NK-92 treated with Interleukin-12 subunit alpha and Interleukin-12 subunit beta, amount 100 ng/mL, for 24 hours (cell line): ENCODE data around the gene TRERF1.
"Not testable (repeated sequence)": the region's sequence is repeated elsewhere in the genome, so short reads cannot be mapped to it uniquely, and the experiment has no call there.

Experiments
- DNase-seq: peaks from one replicate; lab custom pipeline; 2025; lab: John Stamatoyannopoulos, UW

TRERF1 gene

DNA sequence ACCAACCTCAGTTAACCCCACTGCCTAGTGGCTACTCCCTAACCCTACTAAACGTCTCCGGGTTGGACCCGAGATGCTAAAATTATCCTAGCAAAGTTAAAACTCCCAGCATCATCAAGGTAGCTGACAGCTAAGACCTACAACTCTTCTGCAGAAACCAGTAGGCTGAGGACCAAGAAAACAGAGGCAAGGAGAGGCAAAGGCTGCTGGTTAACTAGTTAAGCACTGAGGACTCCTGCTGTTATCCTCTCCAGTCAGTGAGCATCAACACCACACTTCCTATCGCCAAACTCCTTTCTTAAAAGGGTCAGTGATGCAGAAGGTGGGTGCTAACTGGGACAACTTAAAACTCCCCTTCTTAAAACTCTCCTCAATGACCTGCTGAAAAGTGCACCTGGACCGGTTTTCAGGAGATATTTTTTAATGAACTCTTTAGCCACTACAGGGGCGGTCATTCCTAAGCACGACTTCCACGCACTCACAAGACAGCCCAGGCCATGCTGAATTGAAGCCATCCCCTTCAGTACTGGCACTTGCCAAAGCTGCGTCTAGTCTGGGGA is 1.7 kb downstream of the TRERF1 start:
- DNase-seq: no peak

DNA sequence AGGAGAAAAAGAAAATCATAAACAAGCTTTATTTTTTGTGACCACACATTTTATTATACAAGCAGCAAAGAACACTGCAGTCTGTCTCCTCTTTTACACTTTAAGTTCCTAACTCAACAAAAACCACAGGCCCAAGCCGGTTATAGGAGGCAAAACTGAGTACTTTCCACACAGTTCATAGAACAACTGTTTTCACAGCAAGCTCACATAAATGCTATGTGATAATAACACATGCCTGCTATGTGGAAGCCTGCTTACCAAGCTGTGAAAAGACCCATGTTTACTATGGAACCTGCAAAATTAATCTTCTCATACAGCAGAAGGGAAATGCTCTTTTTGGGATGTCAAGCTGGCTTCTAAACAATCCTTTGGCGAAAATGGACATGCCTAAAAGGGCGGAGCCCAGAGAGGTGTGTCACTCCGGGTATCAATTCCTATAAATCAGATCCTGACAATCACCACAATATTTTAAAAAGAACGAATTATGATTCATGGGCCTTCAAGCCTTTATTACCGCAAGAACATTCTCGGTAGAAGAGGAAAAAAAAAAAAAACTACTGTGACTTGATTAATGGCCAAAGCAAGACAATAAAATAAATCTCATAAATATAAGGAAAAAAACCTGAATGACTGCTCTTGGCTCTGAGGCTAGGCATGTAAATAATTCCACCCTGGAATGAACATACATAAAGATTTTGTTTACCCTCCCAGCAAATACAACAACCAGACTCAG is 2.6 kb downstream of the TRERF1 start:
- no peak for DNase-seq

- DNase-seq: no peak
Observed at GRCh38 chr6:42448391-42448790, 3.3 kb downstream of the TRERF1 start.

GRCh38 chr6:42446996-42447395 is 4.7 kb downstream of the TRERF1 start:
- DNase-seq: no peak

- DNase-seq: no peak
Observed at GRCh38 chr6:42446370-42446769, 5.4 kb downstream of the TRERF1 start.

DNA sequence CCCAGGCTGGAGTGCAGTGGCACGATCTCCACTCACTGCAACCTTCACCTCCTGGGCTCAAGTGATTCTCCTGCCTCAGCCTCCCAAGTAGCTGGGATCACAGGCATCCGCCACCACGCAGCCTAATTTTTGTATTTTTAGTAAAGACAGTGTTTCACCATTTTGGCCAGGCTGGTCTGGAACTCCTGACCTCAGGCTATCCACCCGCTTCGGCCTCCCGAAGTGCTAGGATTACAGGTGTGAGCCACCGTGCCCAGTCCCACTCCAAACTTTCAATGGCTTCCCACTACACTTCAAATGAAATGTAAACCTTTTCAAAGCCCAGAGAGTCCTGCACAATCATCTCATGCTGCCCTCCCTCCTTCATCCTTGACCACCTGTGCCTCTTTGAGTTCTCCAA is 5.8 kb downstream of the TRERF1 start:
- DNase-seq: not testable (repeated sequence)

DNA sequence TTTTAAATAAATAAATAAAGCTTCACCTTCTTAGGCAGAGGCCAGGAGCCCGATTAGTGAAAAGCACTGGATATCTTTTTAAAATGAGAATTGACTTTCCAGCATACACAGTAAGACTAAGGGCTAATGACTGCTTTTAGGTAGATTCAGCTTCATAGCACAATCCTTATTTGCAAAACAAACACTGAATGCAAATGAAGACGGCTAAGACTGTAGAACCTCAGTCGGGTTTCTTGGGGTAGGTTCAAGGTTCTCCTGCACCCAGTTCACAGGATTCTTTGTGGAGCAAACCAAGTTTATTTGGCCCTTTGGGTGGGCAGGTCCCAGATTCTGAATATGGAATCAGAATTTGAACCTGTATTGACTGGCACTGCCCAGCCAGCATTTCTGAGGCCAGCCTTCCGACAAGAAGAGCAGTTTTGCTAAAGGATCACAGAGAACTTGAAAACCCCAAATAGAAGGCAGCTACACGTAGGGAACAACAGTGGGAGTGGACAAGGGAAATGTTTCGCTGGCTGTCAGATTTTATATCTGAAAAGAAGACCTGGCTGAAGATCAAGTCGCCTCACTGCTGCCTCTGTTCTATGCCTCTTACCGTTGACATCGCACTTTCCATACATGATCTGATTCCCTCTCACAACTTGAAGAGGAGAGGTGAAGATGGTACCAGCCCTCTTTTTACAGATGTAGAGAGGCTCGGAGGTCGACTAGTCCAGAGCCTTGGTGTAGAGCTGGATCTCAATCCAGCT is 8.2 kb downstream of the TRERF1 start:
- no peak for DNase-seq

GRCh38 chr6:42441697-42442081 is 10.0 kb downstream of the TRERF1 start:
- DNase-seq: no peak

- no peak for DNase-seq
Observed at GRCh38 chr6:42440778-42441696, 10.7 kb downstream of the TRERF1 start.

GRCh38 chr6:42440027-42440426 is 11.7 kb downstream of the TRERF1 start:
- DNase-seq: no peak

GRCh38 chr6:42436825-42437224 is 14.9 kb downstream of the TRERF1 start:
- DNase-seq: no peak

DNA sequence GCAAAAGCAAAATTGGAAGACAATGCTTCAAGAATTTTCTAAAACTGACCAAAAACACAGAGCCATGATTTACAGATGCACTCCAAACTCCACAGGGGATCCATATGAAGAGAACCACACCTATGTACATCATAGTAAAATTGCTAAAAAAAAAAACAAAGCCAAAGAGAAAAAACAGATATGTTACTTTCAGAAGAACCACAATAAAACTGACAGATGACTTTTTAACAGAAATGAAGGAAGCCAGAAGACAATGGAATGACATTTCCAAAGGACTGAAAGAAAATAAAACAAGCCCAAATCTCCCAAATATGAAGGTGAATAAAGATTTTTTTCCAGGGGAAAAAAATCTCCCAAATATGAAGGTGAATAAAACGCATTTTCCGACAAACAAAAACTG is 17.5 kb downstream of the TRERF1 start:
- DNase-seq: no peak

DNA sequence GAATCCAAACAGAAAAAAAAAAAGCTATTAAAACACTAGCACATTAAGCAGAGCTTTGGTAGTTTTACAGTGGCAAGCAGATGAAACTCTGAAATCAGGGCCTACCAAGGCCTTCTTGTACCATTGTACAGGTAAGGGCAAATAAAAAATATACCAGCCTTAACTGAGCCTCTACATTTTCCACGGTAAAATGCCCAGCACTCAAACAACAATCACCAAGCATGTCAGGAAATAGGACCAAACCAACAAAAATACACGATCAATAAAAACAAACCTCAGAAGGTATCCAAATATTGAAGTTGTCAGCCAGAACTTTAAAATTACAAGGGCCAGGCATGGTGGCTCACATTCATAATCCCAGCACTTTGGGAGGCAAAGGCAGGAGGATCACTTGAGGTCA is 18.3 kb downstream of the TRERF1 start:
- no peak for DNase-seq

- no peak for DNase-seq
Observed at GRCh38 chr6:42431877-42432276, 19.8 kb downstream of the TRERF1 start.

DNA sequence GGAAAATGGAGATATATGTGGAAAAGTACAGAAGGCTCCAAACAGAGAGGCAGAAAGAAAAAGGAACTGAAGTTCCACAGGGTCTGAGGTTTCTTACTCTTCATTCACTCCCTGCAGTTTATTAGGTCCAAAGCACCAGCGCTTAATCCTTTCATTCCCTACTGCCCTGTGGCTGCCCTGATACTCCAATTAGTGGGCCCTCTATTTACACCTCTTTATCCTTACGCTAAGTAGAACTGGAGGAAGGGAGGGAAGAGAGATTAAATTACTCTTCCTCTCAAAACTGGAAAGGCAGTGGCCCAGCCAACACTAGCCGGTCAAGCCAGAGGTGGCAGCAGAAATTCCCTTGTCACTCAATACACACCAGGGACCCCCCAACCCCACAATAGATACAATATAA is 20.4 kb downstream of the TRERF1 start:
- DNase-seq: no peak

GRCh38 chr6:42429836-42430235 is 21.9 kb downstream of the TRERF1 start:
- DNase-seq: no peak

- DNase-seq: no peak
Observed at GRCh38 chr6:42429042-42429585, 22.6 kb downstream of the TRERF1 start.

DNA sequence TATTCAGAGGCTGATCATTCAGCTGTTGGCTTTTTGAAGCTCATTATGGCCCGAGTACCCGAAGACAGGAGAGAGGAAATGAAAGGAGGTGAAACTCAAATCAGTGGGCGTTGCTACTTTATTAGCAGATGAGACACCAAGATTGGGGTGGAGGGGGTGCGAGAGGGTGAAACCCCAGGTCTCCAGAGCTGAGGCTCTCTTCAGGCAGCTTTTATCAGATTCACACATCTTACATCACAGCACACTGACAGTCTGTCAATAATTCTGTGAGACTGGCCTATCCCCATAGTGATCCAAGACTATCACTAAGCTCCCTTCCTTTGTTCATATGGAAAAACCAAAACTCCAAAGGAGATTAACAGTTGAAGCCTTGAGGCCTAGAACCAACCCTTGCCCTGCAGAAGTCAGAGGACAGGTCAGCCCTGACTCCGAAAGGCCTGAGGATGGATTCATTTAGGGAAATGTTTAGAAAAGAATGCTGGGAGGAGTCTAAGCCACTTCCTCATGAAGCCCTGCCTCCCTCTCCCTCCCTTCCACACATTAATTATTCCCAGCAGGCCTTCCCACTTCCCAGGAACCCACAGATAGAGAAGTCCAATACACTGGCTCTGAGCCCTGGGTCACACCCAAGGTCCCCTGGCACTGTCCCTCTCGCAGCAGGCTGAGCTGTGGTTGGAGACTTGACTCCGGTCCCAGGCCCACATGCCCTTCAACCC is 23.2 kb downstream of the TRERF1 start:
- DNase-seq: peak; percentile 12

DNA sequence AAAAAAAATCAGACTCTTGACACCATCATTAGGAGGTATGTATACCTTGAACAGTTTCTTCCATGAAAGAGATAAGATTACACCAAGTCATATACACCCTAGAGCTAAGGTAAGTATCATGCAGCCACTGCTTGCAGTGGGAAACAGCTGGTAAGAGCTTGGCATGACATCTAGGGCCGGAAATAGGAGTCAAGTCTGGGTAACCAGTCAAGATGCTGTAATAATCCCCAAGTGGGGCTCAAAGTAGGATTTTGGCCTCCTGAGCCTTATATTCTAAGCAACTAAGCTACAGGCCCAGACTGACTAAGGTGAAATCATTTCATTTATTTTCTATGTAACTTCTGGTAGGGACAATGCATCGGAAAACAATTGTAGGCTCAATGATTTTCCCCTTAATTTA is 23.9 kb downstream of the TRERF1 start:
- DNase-seq: no peak

DNA sequence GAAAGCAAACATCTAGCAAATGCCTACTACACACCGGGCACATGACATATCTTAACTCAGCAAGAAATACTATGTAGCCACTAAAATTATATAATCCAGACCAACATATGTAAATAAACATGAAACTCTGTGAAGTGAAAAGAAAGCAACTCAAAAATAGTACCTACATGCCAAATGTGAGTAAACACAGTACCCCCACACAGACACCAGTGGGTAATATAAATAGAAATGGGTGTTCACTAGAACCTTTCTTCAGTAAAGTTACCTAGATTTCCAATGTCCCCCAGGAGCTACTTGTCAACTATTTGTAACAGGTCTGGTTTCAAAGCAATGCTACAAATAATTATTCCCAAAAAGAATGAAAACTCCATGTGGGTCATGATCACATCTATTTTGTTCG is 25.5 kb downstream of the TRERF1 start:
- DNase-seq: no peak

DNA sequence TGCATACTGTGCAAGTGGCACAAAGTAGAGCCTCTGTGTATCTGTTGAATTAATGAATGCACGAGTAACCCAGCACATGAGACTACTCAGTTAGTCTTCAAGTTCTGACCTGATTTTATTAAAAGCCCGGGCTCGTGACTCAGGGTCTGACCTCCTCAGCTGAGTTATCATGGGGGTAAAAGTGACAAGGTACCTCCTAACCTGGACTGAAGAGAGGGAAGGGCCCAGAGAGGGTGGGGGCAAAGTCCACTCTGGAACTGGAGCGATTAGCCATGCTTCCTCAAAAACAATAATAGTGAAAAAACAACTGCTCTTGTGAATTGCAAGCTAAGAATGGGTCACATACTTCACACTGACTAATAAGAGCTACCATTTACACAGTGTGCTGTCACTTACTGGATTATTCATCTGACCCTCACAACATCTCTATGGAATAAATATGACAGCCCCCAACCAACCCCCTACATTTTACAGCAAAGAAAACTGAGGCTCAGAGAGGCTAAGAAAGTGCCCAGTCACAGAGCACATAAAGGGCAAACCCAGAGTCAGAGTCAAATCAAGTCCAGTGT is 26.7 kb downstream of the TRERF1 start:
- no peak for DNase-seq
